Fibroblast of skin of back (primary cell): ENCODE data around the gene SCFD2.

Source experiments
- DNase-seq: peaks from one replicate; pipeline ENCODE4 v3.0.0-alpha.2; 2013

Gene SCFD2

GRCh38 chr4:52869656-52870055 lies 496.2 kb downstream of the SCFD2 start:
- DNase-seq: no peak

GRCh38 chr4:52869196-52869595 lies 496.7 kb downstream of the SCFD2 start:
- DNase-seq: no peak

- no peak for DNase-seq
These were observed 497.7 kb downstream of the SCFD2 start for GRCh38 chr4:52868133-52868532.

GRCh38 chr4:52867163-52867562 lies 498.7 kb downstream of the SCFD2 start:
- no peak for DNase-seq

GRCh38 chr4:52866734-52867133 lies 499.1 kb downstream of the SCFD2 start:
- DNase-seq: no peak

- DNase-seq: no peak
These were observed 500.6 kb downstream of the SCFD2 start for GRCh38 chr4:52865300-52865699.

GRCh38 chr4:52864793-52865192 lies 501.1 kb downstream of the SCFD2 start:
- DNase-seq: peak; percentile 45

- no peak for DNase-seq
These were observed 502.5 kb downstream of the SCFD2 start for GRCh38 chr4:52863324-52863723.

- no peak for DNase-seq
These were observed 503.2 kb downstream of the SCFD2 start for GRCh38 chr4:52862639-52863161.

GRCh38 chr4:52861879-52862616 lies 503.8 kb downstream of the SCFD2 start, which contains the start of gene RASL11B:
Gene RASL11B, plus strand, starts transcription at chr4:52862317. Its CDS starts 191 bp downstream, at chr4:52862508.
- peak; percentile 71 for DNase-seq

- DNase-seq: no peak
These were observed 504.6 kb downstream of the SCFD2 start for GRCh38 chr4:52861171-52861823.

GRCh38 chr4:52860361-52860760 lies 505.5 kb downstream of the SCFD2 start:
- no peak for DNase-seq

GRCh38 chr4:52856801-52857200 lies 509.1 kb downstream of the SCFD2 start:
- no peak for DNase-seq

GRCh38 chr4:52853351-52853750 lies 512.5 kb downstream of the SCFD2 start:
- DNase-seq: peak; percentile 86

GRCh38 chr4:52852711-52853110 lies 513.1 kb downstream of the SCFD2 start:
- DNase-seq: peak; percentile 32

- no peak for DNase-seq
These were observed 513.8 kb downstream of the SCFD2 start for GRCh38 chr4:52852041-52852440.

- no peak for DNase-seq
These were observed 515.3 kb downstream of the SCFD2 start for GRCh38 chr4:52850406-52851124.

- DNase-seq: no peak
These were observed 517.6 kb downstream of the SCFD2 start for GRCh38 chr4:52848254-52848653.

GRCh38 chr4:52846502-52846901 lies 519.4 kb downstream of the SCFD2 start:
- DNase-seq: no peak

- DNase-seq: no peak
These were observed 521.3 kb downstream of the SCFD2 start for GRCh38 chr4:52844596-52844995.

- DNase-seq: no peak
These were observed 521.9 kb downstream of the SCFD2 start for GRCh38 chr4:52843958-52844357.

- no peak for DNase-seq
These were observed 522.5 kb downstream of the SCFD2 start for GRCh38 chr4:52843351-52843750.

GRCh38 chr4:52842792-52843191 lies 523.1 kb downstream of the SCFD2 start:
- no peak for DNase-seq
